Fibroblast of mammary gland (primary cell): ENCODE results near the gene MYO7A.

Experiments
- DNase-seq: peaks from one replicate; pipeline ENCODE4 v3.0.0-alpha.2; 2010; ENCODE audit warnings: low read depth
- H3K4me3 ChIP-seq: 2 replicates; pipeline ENCODE4 v1.5.1; 2011; ENCODE audit warnings: low read depth, mild to moderate bottlenecking, low read length, moderate library complexity; ENCODE audit not compliant: control insufficient read depth
- CTCF ChIP-seq: conservative IDR thresholded peaks from 2 replicates; pipeline ENCODE4 v1.5.1; 2011; ENCODE audit warnings: low read depth, low read length, inconsistent platforms; ENCODE audit not compliant: control insufficient read depth, insufficient read depth

MYO7A gene

DNA sequence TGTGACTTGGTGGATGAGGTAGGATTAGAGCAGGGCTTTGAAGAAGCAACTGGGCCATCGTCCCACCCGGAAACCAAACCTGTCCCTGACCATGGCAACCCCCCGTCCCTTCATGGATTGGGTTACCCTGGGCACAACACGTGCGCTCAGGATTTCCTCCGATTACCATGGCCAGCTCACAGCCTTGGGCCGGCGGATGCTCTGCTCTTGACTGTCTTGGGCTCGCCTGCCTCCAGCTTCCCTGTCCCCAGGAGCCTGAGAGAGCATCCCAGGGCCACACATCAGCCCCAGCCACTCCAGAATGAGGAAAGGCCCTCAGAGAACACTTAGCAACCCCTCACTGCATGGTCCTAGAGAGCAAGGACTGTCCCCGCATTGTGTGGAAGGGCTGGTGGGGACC, 22.8 kb downstream of the MYO7A start:
- TF ChIP-seq CTCF, result no peak

GRCh38 chr11:77151804-77152509, 23.9 kb downstream of the MYO7A start:
- no peak overlapping the region for H3K4me3 ChIP-seq
- DNase-seq, result peak; percentile 33
- TF ChIP-seq CTCF, result no peak

More for the DNA sequence above, 22.8 kb downstream of the MYO7A start:
- no peak for DNase-seq
- no peak overlapping the region for H3K4me3 ChIP-seq

GRCh38 chr11:77152846-77153245, 24.8 kb downstream of the MYO7A start:
- H3K4me3 ChIP-seq, result no peak overlapping the region
- TF ChIP-seq CTCF, result no peak
- DNase-seq, result peak; percentile 11

GRCh38 chr11:77153276-77154185, 25.5 kb downstream of the MYO7A start:
- no peak overlapping the region for H3K4me3 ChIP-seq
- TF ChIP-seq CTCF, result no peak
- DNase-seq, result no peak

DNA sequence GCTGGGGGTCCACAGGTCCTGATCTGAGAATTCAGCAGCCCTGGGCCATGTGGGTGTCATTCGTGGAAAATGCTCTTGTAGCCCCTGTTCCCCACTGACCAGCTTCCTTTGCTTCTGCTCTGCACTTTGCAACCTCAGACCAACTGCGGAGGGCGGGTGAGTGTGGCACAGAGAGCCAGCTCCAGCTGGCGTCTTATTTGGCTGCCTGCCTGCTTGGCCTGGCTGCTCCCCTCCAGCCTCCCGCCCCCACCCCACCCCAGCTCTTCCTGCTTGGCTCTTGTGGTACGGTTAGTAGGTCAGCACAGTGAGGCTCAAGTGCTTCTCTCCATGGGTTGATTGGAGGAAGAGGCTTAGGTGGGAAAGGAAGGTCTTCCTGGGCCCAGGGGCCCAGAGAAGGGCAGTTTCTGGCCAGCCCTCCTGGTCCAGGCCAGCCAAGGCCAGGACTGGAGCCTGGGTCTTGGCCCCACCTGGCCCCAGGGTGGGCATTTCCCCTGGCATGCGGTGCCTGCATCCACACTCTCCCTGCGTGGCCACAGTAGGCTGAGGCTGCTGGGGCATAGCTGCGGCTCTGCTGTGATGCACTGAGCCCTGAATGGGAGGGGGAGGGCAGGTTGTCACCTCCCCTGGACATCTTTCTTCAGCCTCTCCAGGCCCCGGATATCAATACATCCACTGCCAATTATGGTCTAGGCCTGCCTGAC, 26.5 kb downstream of the MYO7A start:
- no peak for TF ChIP-seq CTCF
- no peak overlapping the region for H3K4me3 ChIP-seq
- no peak for DNase-seq

DNA sequence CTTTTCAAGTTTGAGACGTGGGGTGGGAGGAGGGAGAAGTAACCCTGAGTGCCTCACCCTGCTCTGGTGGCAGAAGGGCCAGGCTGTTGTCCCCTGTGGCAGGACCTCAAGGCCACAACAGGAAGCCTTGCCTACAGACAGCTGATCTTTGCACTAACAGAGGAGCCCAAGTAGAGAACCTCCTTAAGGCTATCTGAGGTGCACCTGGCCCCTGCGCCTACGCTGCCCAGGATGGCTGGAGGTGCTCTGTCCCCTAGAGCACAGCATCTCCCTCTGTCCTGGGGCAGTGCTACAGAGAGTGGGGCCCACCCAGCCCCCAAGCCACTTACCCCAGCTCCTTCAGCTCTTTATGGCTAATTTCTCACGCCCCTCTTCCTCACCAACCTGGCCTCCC, 27.0 kb downstream of the MYO7A start:
- no peak for TF ChIP-seq CTCF
- no peak overlapping the region for H3K4me3 ChIP-seq
- DNase-seq, result no peak
